Esophagus (tissue), 2 donors: ENCODE results near the gene KLHDC1. TPM values are rescaled to one million over a fixed set of nuclear protein-coding genes. Genes with fewer than 3 reads are reported as not detected.
A peak's percentile ranks its signal among the peaks of the same experiment; 100 is the strongest.
"Not testable (repeated sequence)": the region's sequence is repeated elsewhere in the genome, so short reads cannot be mapped to it uniquely, and the experiment has no call there.

ENCODE experiments used
- H3K27ac ChIP-seq, 2 donors: one replicate each; pipeline ENCODE4 v1.5.1; 2013; ENCODE audit warnings: low read depth in 2 of 2, mild to moderate bottlenecking in 2 of 2, inconsistent platforms in 1 of 2, low read length in 1 of 2, moderate library complexity in 1 of 2
- H3K27me3 ChIP-seq, 2 donors: one replicate each; pipeline ENCODE4 v1.6.1; 2013; ENCODE audit warnings: low read length in 2 of 2, control low read depth in 1 of 2, mild to moderate bottlenecking in 1 of 2; ENCODE audit not compliant: insufficient read depth in 2 of 2, control insufficient read depth in 1 of 2
- H3K36me3 ChIP-seq, 2 donors: one replicate each; pipeline ENCODE4 v1.6.1; 2013; ENCODE audit warnings: low read length in 1 of 2; ENCODE audit not compliant: control insufficient read depth in 2 of 2, insufficient read depth in 2 of 2
- H3K4me1 ChIP-seq, 2 donors: one replicate each; pipeline ENCODE4 v1.6.1; 2013; ENCODE audit warnings: low read length in 1 of 2; ENCODE audit not compliant: control insufficient read depth in 2 of 2, insufficient read depth in 2 of 2
- H3K4me3 ChIP-seq, 2 donors: one replicate each; pipeline ENCODE4 v1.5.1; 2013; ENCODE audit warnings: low read length in 2 of 2, mild to moderate bottlenecking in 2 of 2, low read depth in 1 of 2, moderate library complexity in 1 of 2
- H3K9me3 ChIP-seq, 2 donors: one replicate each; pipeline ENCODE4 v1.6.1; 2013; ENCODE audit warnings: mild to moderate bottlenecking in 2 of 2, low read depth in 1 of 2, low read length in 1 of 2, moderate library complexity in 1 of 2; ENCODE audit not compliant: control insufficient read depth in 2 of 2, insufficient read depth in 1 of 2
- WGBS, 2 donors: extraction: QIAGEN DNeasy Blood & Tissue Kit; methylation state at CpG; one replicate each; pipeline ENCODE4 v1.1.7; 2013; 5-methylcytosine and 5-hydroxymethylcytosine counted together
- polyA plus RNA-seq, 2 donors: library from polyadenylated mRNA; stranded (reverse); fragments of 200-250 nt; gene quantifications; one replicate each; pipeline ENCODE4 v1.2.3, GENCODE V29; 2013
- donor health status: healthy with polysubstance abuse.
- donor health status: Bipolar disorder and iron deficiency.

The KLHDC1 gene
- polyA plus RNA-seq, 2 donors: 1.0 to 2.3 TPM

- 79 to 86% methylated on average over 6 of the region's 6 CpGs for WGBS, 2 donors
Measured at GRCh38 chr14:49761839-49762551, 69.1 kb downstream of the KLHDC1 start.

GRCh38 chr14:49766839-49767238 lies 73.9 kb downstream of the KLHDC1 start:
- H3K36me3 ChIP-seq: no peaks in the 10 kb centered on the region
- H3K27me3 ChIP-seq: no peaks in the 10 kb centered on the region
- peak overlapping the region in 1 of 2 donors; percentile 74 for H3K4me3 ChIP-seq
- peaks cover 0 to 5% of the 10 kb centered on the region in 2 donors for H3K4me1 ChIP-seq
- H3K27ac ChIP-seq: peak overlapping the region; percentile 86 to 99
- WGBS, 2 donors: 66 to 73% methylated on average over 10 of the region's 10 CpGs
- no peaks in the 10 kb centered on the region for H3K9me3 ChIP-seq

More at GRCh38 chr14:49761839-49762551, 69.1 kb downstream of the KLHDC1 start:
- Histone ChIP-seq H3K4me3 (no peak overlapping the region), H3K36me3 (no peaks in the 10 kb centered on the region), H3K9me3 (no peaks in the 10 kb centered on the region), H3K27ac (no peak overlapping the region), H3K4me1 (no peaks in the 10 kb centered on the region), H3K27me3 (no peaks in the 10 kb centered on the region)

- WGBS, 2 donors: 0 to 1% methylated on average over 9 of the region's 9 CpGs
- no peaks in the 10 kb centered on the region for H3K9me3 ChIP-seq
- H3K27me3 ChIP-seq: no peaks in the 10 kb centered on the region
- H3K4me3 ChIP-seq: peak overlapping the region; percentile 74 to 93
- peak overlapping the region; percentile 98 to 99 for H3K27ac ChIP-seq
- no peaks in the 10 kb centered on the region for H3K36me3 ChIP-seq
- H3K4me1 ChIP-seq: peaks cover 0 to 5% of the 10 kb centered on the region in 2 donors
Measured at GRCh38 chr14:49767270-49767570, 74.3 kb downstream of the KLHDC1 start.

- Histone ChIP-seq H3K9me3 (no peaks in the 10 kb centered on the region), H3K4me3 (peak within 1 kb of the TSS; percentile 74 to 93), H3K27ac (peak within 1 kb of the TSS; percentile 98 to 99), H3K4me1 (peaks cover 0 to 5% of the 10 kb centered on the region in 2 donors), H3K27me3 (no peaks in the 10 kb centered on the region), H3K36me3 (no peaks in the 10 kb centered on the region)
- WGBS, 2 donors: 0 to 1% methylated on average over 66 to 86 of the region's 86 CpGs
Measured at GRCh38 chr14:49767571-49768300, 74.8 kb downstream of the KLHDC1 start, which contains the start of gene KLHDC2. Gene KLHDC2, plus strand, starts transcription at chr14:49768153. Its CDS starts 316 bp downstream, at chr14:49768469.

GRCh38 chr14:49768301-49769121 lies 75.6 kb downstream of the KLHDC1 start:
- Histone ChIP-seq H3K36me3 (no peaks in the 10 kb centered on the region), H3K9me3 (no peaks in the 10 kb centered on the region), H3K4me3 (peak overlapping the region; percentile 74 to 93), H3K27me3 (no peaks in the 10 kb centered on the region), H3K4me1 (peaks cover 0 to 5% of the 10 kb centered on the region in 2 donors), H3K27ac (peak overlapping the region; percentile 98 to 99)
- WGBS, 2 donors: 0% methylated on average over 66 to 67 of the region's 67 CpGs

- no peaks in the 10 kb centered on the region for H3K9me3 ChIP-seq
- peak overlapping the region; percentile 74 to 93 for H3K4me3 ChIP-seq
- H3K27me3 ChIP-seq: no peaks in the 10 kb centered on the region
- peak overlapping the region; percentile 98 to 99 for H3K27ac ChIP-seq
- H3K4me1 ChIP-seq: peaks cover 0 to 5% of the 10 kb centered on the region in 2 donors
- H3K36me3 ChIP-seq: no peaks in the 10 kb centered on the region
- WGBS, 2 donors: 9 to 16% methylated on average over 6 of the region's 6 CpGs
Measured at GRCh38 chr14:49769171-49769570, 76.3 kb downstream of the KLHDC1 start.

GRCh38 chr14:49769581-49770211 lies 76.8 kb downstream of the KLHDC1 start:
- H3K4me3 ChIP-seq: peak overlapping the region in 1 of 2 donors; percentile 74
- H3K9me3 ChIP-seq: no peaks in the 10 kb centered on the region
- 50 to 56% methylated on average over 15 of the region's 15 CpGs for WGBS, 2 donors
- H3K4me1 ChIP-seq: peaks cover 0 to 5% of the 10 kb centered on the region in 2 donors
- no peaks in the 10 kb centered on the region for H3K27me3 ChIP-seq
- no peaks in the 10 kb centered on the region for H3K36me3 ChIP-seq
- peak overlapping the region; percentile 63 to 99 for H3K27ac ChIP-seq

- Histone ChIP-seq H3K36me3 (no peaks in the 10 kb centered on the region), H3K27me3 (no peaks in the 10 kb centered on the region), H3K27ac (peak overlapping the region; percentile 63 to 99), H3K9me3 (no peaks in the 10 kb centered on the region), H3K4me1 (peaks cover 0 to 5% of the 10 kb centered on the region in 2 donors), H3K4me3 (peak overlapping the region in 1 of 2 donors; percentile 74)
- WGBS, 2 donors: 40 to 56% methylated on average over 4 of the region's 4 CpGs
Measured at GRCh38 chr14:49770212-49770817, 77.4 kb downstream of the KLHDC1 start.

GRCh38 chr14:49771691-49772090 lies 78.8 kb downstream of the KLHDC1 start:
- H3K4me1 ChIP-seq, H3K9me3 ChIP-seq, H3K36me3 ChIP-seq, H3K27me3 ChIP-seq, H3K4me3 ChIP-seq, H3K27ac ChIP-seq: not testable (repeated sequence)
- 86 to 94% methylated on average over 10 of the region's 10 CpGs for WGBS, 2 donors
